K562 (cell line): ENCODE data around the gene AMBRA1. TPM values are rescaled to one million over a fixed set of nuclear protein-coding genes. Genes with fewer than 3 reads are reported as not detected.
A peak's percentile ranks its signal among the peaks of the same experiment; 100 is the strongest.

Source experiments
- AFF1 ChIP-seq, 2 experiments: fragments of 450-650 bp; IDR thresholded peaks; 2 replicates each; pipeline ENCODE4 v1.6.1; 2018; ENCODE audit warnings: mild to moderate bottlenecking in 2 of 2, low read depth in 1 of 2; ENCODE audit not compliant: partially characterized antibody in 2 of 2
- BRD9 ChIP-seq: fragments of 450-650 bp; IDR thresholded peaks from 2 replicates; pipeline ENCODE4 v1.6.1; 2018; ENCODE audit warnings: low read depth; ENCODE audit not compliant: partially characterized antibody
- CBX5 ChIP-seq: IDR thresholded peaks from 2 replicates; pipeline ENCODE4 v1.6.1; 2014; ENCODE audit warnings: low read depth, borderline replicate concordance
- HNRNPL ChIP-seq: fragments of 200-400 bp; formaldehyde crosslinking; IDR thresholded peaks from 2 replicates; pipeline ENCODE4 v1.6.1; 2017; ENCODE audit warnings: low read depth, mild to moderate bottlenecking, low read length
- KAT2B ChIP-seq: IDR thresholded peaks from one replicate; pipeline ENCODE4 v1.6.1; 2012; ENCODE audit warnings: low read depth, mild to moderate bottlenecking, control low read depth, inconsistent platforms, low read length, moderate library complexity
- RBBP5 ChIP-seq: fragments of 200-600 bp; sonication (generic); IDR thresholded peaks from 2 replicates; pipeline ENCODE4 v1.6.1; 2012; ENCODE audit warnings: borderline replicate concordance, mild to moderate bottlenecking, low read length, control low read depth, inconsistent platforms; ENCODE audit not compliant: insufficient read depth, poor library complexity, severe bottlenecking
- RERE ChIP-seq: sonication (generic); formaldehyde crosslinking; IDR thresholded peaks from 2 replicates; pipeline ENCODE4 v1.8.0; 2023; ENCODE audit warnings: missing genetic modification reagents, mild to moderate bottlenecking, borderline replicate concordance
- RUNX1 ChIP-seq: sonication (generic); IDR thresholded peaks from 2 replicates; pipeline ENCODE4 v1.6.1; 2016; ENCODE audit warnings: antibody characterized with exemption, low read depth
- UBTF ChIP-seq, 2 experiments: IDR thresholded peaks; 2 replicates each; pipeline ENCODE4 v1.6.1; 2012; ENCODE audit warnings: improper control_type of control experiment in 2 of 2, low read depth in 2 of 2, low read length in 2 of 2, borderline replicate concordance in 1 of 2
- ZFP91 ChIP-seq: sonication (generic); formaldehyde crosslinking; IDR thresholded peaks from 2 replicates; pipeline ENCODE4 v1.8.0; 2022; ENCODE audit warnings: mild to moderate bottlenecking, missing genetic modification reagents
- ZNF217 ChIP-seq: sonication (generic); formaldehyde crosslinking; IDR thresholded peaks from 2 replicates; pipeline ENCODE4 v1.8.0; 2022; ENCODE audit warnings: mild to moderate bottlenecking, missing genetic modification reagents
- polyA plus RNA-seq, 8 experiments: library from polyadenylated mRNA; depleted of rRNA in 4 of 8; stranded (reverse) in 5 of 8; unstranded in 3 of 8; fragments of >200 nt; fragmentation: Nextera tagmentation in 2 of 8; fragmentation: Illumina TruSeq in 1 of 8; extraction: Ambion mirVana in 2 of 8; extraction: Trizol in 1 of 8; gene quantifications; 2 replicates each; pipeline versions ENCODE4 v1.2.1 to v1.2.3, GENCODE V29; 2011 to 2014; ENCODE audit warnings: inconsistent platforms in 1 of 8, missing spikeins in 1 of 8
- total RNA-seq, 7 experiments: library from RNA; depleted of rRNA in 6 of 7; stranded (reverse); fragments of >200 nt in 6 of 7; fragmentation: Illumina TruSeq in 2 of 7; extraction: Trizol in 2 of 7; gene quantifications; 2 replicates each; pipeline versions ENCODE4 v1.2.1 to v1.2.3, GENCODE V29; 2011 to 2021; ENCODE audit warnings: low replicate concordance in 1 of 7

The AMBRA1 gene
- total and polyA plus RNA-seq, 9 of the 15 experiments (the other 6 are each of a cell fraction or from before 2014, with no cell fraction given): 0.15 to 24.5 (median 13.0) TPM

GRCh38 chr11:46554213-46555147, 39.3 kb downstream of the AMBRA1 start (continued):
- no peak for TF ChIP-seq RERE (CRISPR knock-in tag)
- TF ChIP-seq CBX5: no peak
- no peak for TF ChIP-seq BRD9
- no peak for TF ChIP-seq ZFP91 (CRISPR knock-in tag)
- TF ChIP-seq AFF1 (IDR thresholded peaks at IDR 0.05; ENCODE audit: low read depth in 1 of 2, partially characterized antibody in 2 of 2): peak; percentile 43 to 63
- no peak for TF ChIP-seq UBTF (IDR thresholded peaks at IDR 0.05; ENCODE audit: borderline replicate concordance in 1 of 2, low read depth in 2 of 2, low read length in 2 of 2)
- no peak for TF ChIP-seq RUNX1
- no peak for TF ChIP-seq HNRNPL
- no peak for TF ChIP-seq KAT2B
- TF ChIP-seq RBBP5: no peak
- no peak for TF ChIP-seq ZNF217
